ENCODE results near the gene KIF16B. TPM values are rescaled to one million over a fixed set of nuclear protein-coding genes. Genes with fewer than 3 reads are reported as not detected.
A peak's percentile ranks its signal among the peaks of the same experiment; 100 is the strongest.

Gene KIF16B
- total RNA-seq, 1 experiment from 2014 or later = 12.7 TPM

DNA sequence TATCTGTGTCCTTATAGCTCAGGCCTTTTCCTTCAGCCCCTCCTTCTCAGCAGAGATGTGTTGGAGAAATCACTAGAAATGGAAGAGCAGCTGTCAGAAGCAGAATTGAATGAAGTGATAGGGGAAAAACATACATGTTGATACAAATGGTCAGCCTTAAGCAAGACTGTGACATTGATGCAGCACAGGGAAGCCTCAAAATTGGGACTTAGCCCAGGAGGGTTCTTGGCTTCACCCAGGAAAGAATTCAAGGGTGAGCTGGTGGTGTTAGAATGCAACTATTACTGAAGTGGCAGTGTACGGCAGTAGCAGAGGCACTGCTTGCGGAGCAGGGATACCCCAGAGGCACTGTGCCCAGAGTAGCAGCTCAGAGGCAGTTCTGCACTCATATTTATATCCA lies 8.0 kb upstream of the KIF16B start:
- ATAC-seq = no peak
- intact Hi-C loops (cut with micrococcal nuclease) = no loop called here

DNA sequence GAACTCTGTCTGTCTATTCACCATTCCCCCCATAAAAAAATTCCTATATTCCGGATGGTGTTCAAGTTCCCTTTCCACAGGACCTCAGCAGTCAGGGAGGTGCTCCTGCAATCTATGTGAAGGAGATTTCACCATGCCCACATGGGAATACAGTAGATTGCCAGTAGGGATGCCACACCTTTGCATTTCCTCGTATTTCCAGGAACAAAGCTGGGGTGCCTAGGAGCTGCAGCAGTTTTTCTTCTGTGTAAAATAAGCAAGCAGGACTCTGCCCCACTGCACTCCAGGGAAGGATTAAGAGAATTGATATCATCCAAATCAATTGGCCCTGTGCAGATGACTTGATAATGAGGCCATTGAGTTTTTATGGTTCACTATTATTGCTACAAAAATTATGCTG lies 7.4 kb upstream of the KIF16B start:
- H3K36me3 ChIP-seq (ENCODE audit: low read depth, low read length) = no peaks in the 10 kb centered on the region
- H3K27me3 ChIP-seq (ENCODE audit: low read length) = no peaks in the 10 kb centered on the region
- no peak for DNase-seq
- H3K4me1 ChIP-seq (ENCODE audit: insufficient read depth, low read length) = peaks cover 21% of the 10 kb centered on the region
- H3F3A ChIP-seq (ENCODE audit: low read length, unreplicated experiment) = no peaks in the 10 kb centered on the region
- H4K20me1 ChIP-seq (ENCODE audit: low read length) = no peaks in the 10 kb centered on the region
- TF ChIP-seq EZH2phosphoT487 (IDR thresholded peaks at IDR 0.05; ENCODE audit: borderline replicate concordance, low read length) = no peak
- TF ChIP-seq, protein P1, sequence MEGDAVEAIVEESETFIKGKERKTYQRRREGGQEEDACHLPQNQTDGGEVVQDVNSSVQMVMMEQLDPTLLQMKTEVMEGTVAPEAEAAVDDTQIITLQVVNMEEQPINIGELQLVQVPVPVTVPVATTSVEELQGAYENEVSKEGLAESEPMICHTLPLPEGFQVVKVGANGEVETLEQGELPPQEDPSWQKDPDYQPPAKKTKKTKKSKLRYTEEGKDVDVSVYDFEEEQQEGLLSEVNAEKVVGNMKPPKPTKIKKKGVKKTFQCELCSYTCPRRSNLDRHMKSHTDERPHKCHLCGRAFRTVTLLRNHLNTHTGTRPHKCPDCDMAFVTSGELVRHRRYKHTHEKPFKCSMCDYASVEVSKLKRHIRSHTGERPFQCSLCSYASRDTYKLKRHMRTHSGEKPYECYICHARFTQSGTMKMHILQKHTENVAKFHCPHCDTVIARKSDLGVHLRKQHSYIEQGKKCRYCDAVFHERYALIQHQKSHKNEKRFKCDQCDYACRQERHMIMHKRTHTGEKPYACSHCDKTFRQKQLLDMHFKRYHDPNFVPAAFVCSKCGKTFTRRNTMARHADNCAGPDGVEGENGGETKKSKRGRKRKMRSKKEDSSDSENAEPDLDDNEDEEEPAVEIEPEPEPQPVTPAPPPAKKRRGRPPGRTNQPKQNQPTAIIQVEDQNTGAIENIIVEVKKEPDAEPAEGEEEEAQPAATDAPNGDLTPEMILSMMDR (conservative IDR thresholded peaks at IDR 0.05; ENCODE audit: low read depth, low read length) = no peak
- no peak for TF ChIP-seq EZH2 (IDR thresholded peaks at IDR 0.05; ENCODE audit: low read length, unreplicated experiment)
- H3K4me2 ChIP-seq (ENCODE audit: low read length) = peak overlapping the region; percentile 21; the same call in 1 of the 2 replicates
- H3K27ac ChIP-seq (ENCODE audit: low read length) = no peak overlapping the region
- intact Hi-C loops (cut with micrococcal nuclease) = no loop called here
- no peaks in the 10 kb centered on the region for H3K9me2 ChIP-seq (replicated peaks; ENCODE audit: low read length)
- ATAC-seq = peak; percentile 19
- ChIA-PET POLR2A (ENCODE audit: unreplicated experiment) (interaction anchor here (0.5 kb wide), 1 partner anchor 8 kb away, joined by 4 read pairs; no protein-coding TSS in a partner anchor), CTCF (interaction anchor here (0.6 kb wide), 1 partner anchor 902 kb away, joined by 3 read pairs; no protein-coding TSS in a partner anchor)
- H3K79me2 ChIP-seq (ENCODE audit: low read length) = no peaks in the 10 kb centered on the region
- no peak overlapping the region for H3K4me3 ChIP-seq (ENCODE audit: low read length)
- no peak overlapping the region for H3K9ac ChIP-seq (ENCODE audit: low read length)
- no peaks in the 10 kb centered on the region for H3K9me3 ChIP-seq (ENCODE audit: low read length)
- no peak overlapping the region for H2AFZ ChIP-seq (ENCODE audit: low read length)
- no TSS peak for BruUV-seq (replicated peaks)

More for the DNA sequence above, 8.0 kb upstream of the KIF16B start:
- peaks cover under 1% of the 10 kb centered on the region; the same call in 1 of the 2 replicates for H3K27me3 ChIP-seq (ENCODE audit: low read length)
- no peaks in the 10 kb centered on the region for H3K9me3 ChIP-seq (ENCODE audit: low read length)
- no peak overlapping the region for H3K9ac ChIP-seq (ENCODE audit: low read length)
- H3F3A ChIP-seq (ENCODE audit: low read length, unreplicated experiment) = no peaks in the 10 kb centered on the region
- no peaks in the 10 kb centered on the region for H3K36me3 ChIP-seq (ENCODE audit: low read depth, low read length)
- BruUV-seq (replicated peaks) = no TSS peak
- H3K4me1 ChIP-seq (ENCODE audit: insufficient read depth, low read length) = peaks cover 18% of the 10 kb centered on the region
- H4K20me1 ChIP-seq (ENCODE audit: low read length) = no peaks in the 10 kb centered on the region
- H3K4me2 ChIP-seq (ENCODE audit: low read length) = no peak overlapping the region
- no peak for TF ChIP-seq EZH2 (IDR thresholded peaks at IDR 0.05; ENCODE audit: low read length, unreplicated experiment)
- TF ChIP-seq EZH2phosphoT487 (IDR thresholded peaks at IDR 0.05; ENCODE audit: borderline replicate concordance, low read length) = no peak
- TF ChIP-seq, protein P1 (conservative IDR thresholded peaks at IDR 0.05; ENCODE audit: low read depth, low read length) = no peak
- no peak for DNase-seq
- ChIA-PET POLR2A (ENCODE audit: unreplicated experiment) (no interaction called here), CTCF (interaction anchor here (0.6 kb wide), 1 partner anchor 901 kb away, joined by 3 read pairs; no protein-coding TSS in a partner anchor)
- no peak overlapping the region for H2AFZ ChIP-seq (ENCODE audit: low read length)
- no peak overlapping the region for H3K27ac ChIP-seq (ENCODE audit: low read length)
- no peak overlapping the region for H3K4me3 ChIP-seq (ENCODE audit: low read length)
- H3K9me2 ChIP-seq (replicated peaks; ENCODE audit: low read length) = no peaks in the 10 kb centered on the region
- no peaks in the 10 kb centered on the region for H3K79me2 ChIP-seq (ENCODE audit: low read length)

DNA sequence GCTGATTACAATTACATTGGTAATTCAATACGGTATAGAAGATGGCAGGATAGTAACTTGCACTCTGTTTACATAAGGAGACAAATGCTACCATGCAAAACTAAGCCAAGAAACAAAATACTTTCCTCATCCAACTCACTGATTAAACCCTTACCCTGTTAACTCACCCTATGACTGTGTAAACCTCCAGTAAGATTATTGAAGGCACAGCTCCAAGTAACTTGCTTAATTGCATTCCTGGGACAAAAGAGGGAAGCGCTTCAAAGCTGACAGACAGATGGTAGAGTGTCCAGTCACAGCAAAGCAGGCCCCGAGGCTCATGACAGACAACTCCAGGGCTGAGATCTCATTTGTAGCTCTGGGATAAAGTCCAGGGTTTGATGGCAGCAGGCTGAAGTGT lies 6.9 kb upstream of the KIF16B start:
- Histone ChIP-seq H3K4me1 (ENCODE audit: insufficient read depth, low read length) (peaks cover 26% of the 10 kb centered on the region), H3K9me3 (ENCODE audit: low read length) (no peaks in the 10 kb centered on the region), H3K36me3 (ENCODE audit: low read depth, low read length) (no peaks in the 10 kb centered on the region), H3K79me2 (ENCODE audit: low read length) (no peaks in the 10 kb centered on the region), H3K9ac (ENCODE audit: low read length) (no peak overlapping the region), H3K9me2 (replicated peaks; ENCODE audit: low read length) (no peaks in the 10 kb centered on the region), H3K4me3 (ENCODE audit: low read length) (no peak overlapping the region), H2AFZ (ENCODE audit: low read length) (peak overlapping the region; percentile 7; the same call in 1 of the 2 replicates), H3K4me2 (ENCODE audit: low read length) (peak overlapping the region; percentile 21), H3F3A (ENCODE audit: low read length, unreplicated experiment) (no peaks in the 10 kb centered on the region), H3K27me3 (ENCODE audit: low read length) (no peaks in the 10 kb centered on the region), H4K20me1 (ENCODE audit: low read length) (no peaks in the 10 kb centered on the region), H3K27ac (ENCODE audit: low read length) (no peak overlapping the region)
- intact Hi-C loops (cut with micrococcal nuclease) = no loop called here
- peak; percentile 85 for ATAC-seq
- ChIA-PET CTCF (no interaction called here), POLR2A (ENCODE audit: unreplicated experiment) (interaction anchor here (0.5 kb wide), 1 partner anchor 9 kb away, joined by 4 read pairs; no protein-coding TSS in a partner anchor)
- peak; percentile 93 for DNase-seq
- no TSS peak for BruUV-seq (replicated peaks)
- no peak for TF ChIP-seq EZH2 (IDR thresholded peaks at IDR 0.05; ENCODE audit: low read length, unreplicated experiment)
- TF ChIP-seq, protein P1 (conservative IDR thresholded peaks at IDR 0.05; ENCODE audit: low read depth, low read length) = no peak
- no peak for TF ChIP-seq EZH2phosphoT487 (IDR thresholded peaks at IDR 0.05; ENCODE audit: borderline replicate concordance, low read length)

All from PC-3 (cell line).